ENCODE results near the gene PBX4. TPM values are rescaled to one million over a fixed set of nuclear protein-coding genes. Genes with fewer than 3 reads are reported as not detected.

PBX4 gene
- total and polyA plus RNA-seq, 4 donors, result 2.2 to 8.3 (median 6.8) TPM

GRCh38 chr19:19628501-19629134 lies 10.1 kb upstream of the PBX4 start:
- peaks cover 0 to 12% (median 0%) of the 10 kb centered on the region in 5 donors for H3K4me1 ChIP-seq (ENCODE audit: control insufficient read depth in 5 of 5, insufficient read depth in 5 of 5, low read length in 5 of 5)
- TF ChIP-seq CTCF (IDR thresholded peaks at IDR 0.05; ENCODE audit: control extremely low read depth, extremely low read depth), result no peak
- ATAC-seq (ENCODE audit: insufficient read depth, low FRiP score), result peak; percentile 49
- H3K9me3 ChIP-seq (ENCODE audit: control insufficient read depth in 4 of 4, insufficient read depth in 3 of 4, low read length in 3 of 4), result no peaks in the 10 kb centered on the region
- H3K4me3 ChIP-seq, result peak overlapping the region; percentile 27
- H3K27ac ChIP-seq (ENCODE audit: low read depth in 1 of 2, low read length in 1 of 2), result peak overlapping the region in 1 of 2 donors; percentile 37
- peak; percentile 82 to 90 (median 87) for DNase-seq
- no peaks in the 10 kb centered on the region for H3K27me3 ChIP-seq (ENCODE audit: control insufficient read depth in 3 of 3, insufficient read depth in 3 of 3, low read length in 2 of 3)
- peak overlapping the region in 1 of 2 donors; percentile 37 for H3K9ac ChIP-seq (ENCODE audit: insufficient read depth in 1 of 2, low read length in 2 of 2)
- WGBS, 2 donors, result 11 to 14% methylated on average over 42 to 51 of the region's 51 CpGs
- H3K36me3 ChIP-seq (ENCODE audit: control insufficient read depth in 4 of 4, insufficient read depth in 4 of 4, low read length in 4 of 4), result peaks cover 0 to 6% (median 3%) of the 10 kb centered on the region in 4 donors

- Histone ChIP-seq H3K4me3 (peak within 1 kb of the TSS; percentile 49), H3K27ac (ENCODE audit: low read depth in 1 of 2, low read length in 1 of 2) (peak within 1 kb of the TSS in 1 of 2 donors; percentile 49), H3K36me3 (ENCODE audit: control insufficient read depth in 4 of 4, insufficient read depth in 4 of 4, low read length in 4 of 4) (peaks cover 0 to 5% (median 3%) of the 10 kb centered on the region in 4 donors), H3K27me3 (ENCODE audit: control insufficient read depth in 3 of 3, insufficient read depth in 3 of 3, low read length in 2 of 3) (no peaks in the 10 kb centered on the region), H3K9me3 (ENCODE audit: control insufficient read depth in 4 of 4, insufficient read depth in 3 of 4, low read length in 3 of 4) (no peaks in the 10 kb centered on the region), H3K4me1 (ENCODE audit: control insufficient read depth in 5 of 5, insufficient read depth in 5 of 5, low read length in 5 of 5) (peaks cover 0 to 12% (median 0%) of the 10 kb centered on the region in 5 donors), H3K9ac (ENCODE audit: insufficient read depth in 1 of 2, low read length in 2 of 2) (peak within 1 kb of the TSS; percentile 32 to 39)
- TF ChIP-seq CTCF (IDR thresholded peaks at IDR 0.05; ENCODE audit: control extremely low read depth, extremely low read depth), result no peak
- ATAC-seq (ENCODE audit: insufficient read depth, low FRiP score) (peak; percentile 89), DNase-seq (peak; percentile 63 to 78 (median 76))
- 1 to 2% methylated on average over 46 to 87 of the region's 87 CpGs for WGBS, 2 donors
These were observed 9.4 kb upstream of the PBX4 start, which contains the start of gene LPAR2 for GRCh38 chr19:19627621-19628500. Gene LPAR2 (minus strand): TSS chr19:19628220. CDS start chr19:19627275, 945 bp downstream.

GRCh38 chr19:19626516-19627472 lies 8.3 kb upstream of the PBX4 start:
- H3K4me3 ChIP-seq, result no peak overlapping the region
- H3K9ac ChIP-seq (ENCODE audit: insufficient read depth in 1 of 2, low read length in 2 of 2), result peak overlapping the region; percentile 16 to 32
- H3K27me3 ChIP-seq (ENCODE audit: control insufficient read depth in 3 of 3, insufficient read depth in 3 of 3, low read length in 2 of 3), result no peaks in the 10 kb centered on the region
- no peaks in the 10 kb centered on the region for H3K9me3 ChIP-seq (ENCODE audit: control insufficient read depth in 4 of 4, insufficient read depth in 3 of 4, low read length in 3 of 4)
- peaks cover 0 to 12% (median 0%) of the 10 kb centered on the region in 5 donors for H3K4me1 ChIP-seq (ENCODE audit: control insufficient read depth in 5 of 5, insufficient read depth in 5 of 5, low read length in 5 of 5)
- peaks cover 0 to 5% (median 0%) of the 10 kb centered on the region in 4 donors for H3K36me3 ChIP-seq (ENCODE audit: control insufficient read depth in 4 of 4, insufficient read depth in 4 of 4, low read length in 4 of 4)
- WGBS, 2 donors, result 93 to 94% methylated on average over 48 of the region's 48 CpGs
- ATAC-seq (ENCODE audit: insufficient read depth, low FRiP score), result no peak
- H3K27ac ChIP-seq (ENCODE audit: low read depth in 1 of 2, low read length in 1 of 2), result no peak overlapping the region
- no peak for DNase-seq
- no peak for TF ChIP-seq CTCF (IDR thresholded peaks at IDR 0.05; ENCODE audit: control extremely low read depth, extremely low read depth)

All from lung (tissue), 12 donors.